Kasumi-1 (cell line): ENCODE data around the gene ZNF841.
"Not testable (repeated sequence)": the region's sequence is repeated elsewhere in the genome, so short reads cannot be mapped to it uniquely, and the experiment has no call there.

ENCODE experiments used
- DNase-seq, 2 experiments: peaks; one replicate each; lab custom pipeline; 2025; lab: John Stamatoyannopoulos, UW

Gene ZNF841

DNA sequence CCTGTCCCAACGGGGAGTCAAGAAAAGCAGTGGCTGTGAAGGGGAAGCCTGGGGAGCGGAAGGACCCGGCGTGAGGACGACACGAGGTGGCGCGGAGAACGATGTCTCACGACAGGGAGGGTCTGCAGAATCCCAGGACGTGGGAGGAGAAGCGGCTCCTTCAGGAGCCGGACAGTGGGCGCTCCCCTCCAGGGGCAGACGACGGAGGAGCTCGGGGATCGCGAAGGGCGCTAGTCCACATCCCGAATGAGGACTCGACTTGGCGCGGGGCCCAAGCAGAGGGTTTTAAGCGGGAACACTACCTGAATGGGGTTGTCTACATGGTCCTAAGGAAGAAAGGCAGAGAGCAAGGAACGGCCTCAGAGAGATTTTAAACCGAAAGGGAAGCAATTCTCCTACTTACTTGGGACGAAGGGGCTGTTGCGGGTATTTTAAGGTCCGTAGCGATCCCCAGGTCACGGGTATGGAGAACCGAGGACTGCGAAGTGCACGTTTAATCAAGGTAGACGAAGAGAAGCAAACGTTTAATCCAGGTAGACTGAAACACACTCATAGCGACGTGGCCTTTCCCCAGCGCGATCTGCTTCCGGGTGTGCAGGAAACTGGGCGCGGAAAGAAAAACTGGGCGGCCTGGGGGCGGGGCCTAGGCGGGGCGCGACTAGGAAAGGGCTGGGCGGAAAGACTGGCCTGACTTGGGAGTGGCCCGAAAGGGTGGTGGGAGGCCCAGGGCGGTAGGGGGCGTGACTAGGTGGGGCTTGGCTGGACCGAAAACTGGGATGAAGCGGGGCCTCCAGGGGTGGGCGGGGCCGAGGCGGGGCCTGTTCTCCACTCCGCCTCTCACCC is at the start of gene ZNF841:
ZNF841 (minus strand) TSS at position 594 of the 843 bp plus-strand sequence. CDS start 10,964 bp downstream, outside the sequence.
- DNase-seq: no peak

DNA sequence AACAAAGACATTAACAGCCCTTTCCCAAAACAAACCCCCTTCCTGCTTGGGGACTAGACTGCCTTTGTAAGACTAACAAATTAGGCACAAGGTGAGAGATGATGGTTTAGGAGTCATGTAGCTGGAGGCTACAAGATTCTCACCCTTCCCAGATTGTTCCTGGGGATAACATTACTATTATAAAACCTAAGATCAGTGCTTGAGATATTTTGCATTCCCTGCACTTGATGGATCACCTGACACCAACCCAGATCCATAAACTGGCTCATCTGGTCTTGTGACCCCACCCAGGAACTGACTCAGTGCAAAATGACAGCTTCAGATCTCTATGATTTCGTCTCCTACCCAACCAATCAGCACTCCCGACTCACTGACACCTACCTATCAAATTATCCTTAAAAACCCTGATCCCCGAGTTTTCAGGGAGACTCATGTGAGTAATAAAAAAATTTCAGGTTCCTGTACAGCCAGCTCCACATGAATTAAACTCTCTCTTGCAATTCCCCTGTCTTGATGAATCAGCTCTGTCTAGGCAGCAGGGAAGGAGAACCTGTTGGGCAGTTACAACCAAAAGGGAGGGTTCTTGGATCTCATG is 46.5 kb upstream of the ZNF841 start:
- no peak for DNase-seq

DNA sequence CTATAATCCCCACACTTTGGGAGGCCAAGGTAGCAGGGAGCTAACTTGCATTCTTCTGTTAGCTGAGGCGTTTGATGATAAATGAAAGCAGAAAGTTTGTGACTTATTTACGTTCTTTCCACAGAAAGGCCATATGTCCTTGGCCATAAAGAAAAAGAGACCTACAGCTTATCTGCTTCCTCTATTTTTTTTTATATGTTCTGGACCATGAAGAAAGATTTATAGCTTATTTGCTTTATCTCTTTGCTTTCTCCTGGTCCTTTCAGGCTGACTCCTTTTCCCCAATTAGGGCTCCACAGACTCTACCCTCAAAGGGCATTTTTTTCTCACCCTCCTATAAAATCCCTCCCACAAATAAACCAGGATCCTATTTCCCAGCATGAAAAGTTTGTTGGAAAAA is 45.6 kb upstream of the ZNF841 start:
- DNase-seq: no peak

DNA sequence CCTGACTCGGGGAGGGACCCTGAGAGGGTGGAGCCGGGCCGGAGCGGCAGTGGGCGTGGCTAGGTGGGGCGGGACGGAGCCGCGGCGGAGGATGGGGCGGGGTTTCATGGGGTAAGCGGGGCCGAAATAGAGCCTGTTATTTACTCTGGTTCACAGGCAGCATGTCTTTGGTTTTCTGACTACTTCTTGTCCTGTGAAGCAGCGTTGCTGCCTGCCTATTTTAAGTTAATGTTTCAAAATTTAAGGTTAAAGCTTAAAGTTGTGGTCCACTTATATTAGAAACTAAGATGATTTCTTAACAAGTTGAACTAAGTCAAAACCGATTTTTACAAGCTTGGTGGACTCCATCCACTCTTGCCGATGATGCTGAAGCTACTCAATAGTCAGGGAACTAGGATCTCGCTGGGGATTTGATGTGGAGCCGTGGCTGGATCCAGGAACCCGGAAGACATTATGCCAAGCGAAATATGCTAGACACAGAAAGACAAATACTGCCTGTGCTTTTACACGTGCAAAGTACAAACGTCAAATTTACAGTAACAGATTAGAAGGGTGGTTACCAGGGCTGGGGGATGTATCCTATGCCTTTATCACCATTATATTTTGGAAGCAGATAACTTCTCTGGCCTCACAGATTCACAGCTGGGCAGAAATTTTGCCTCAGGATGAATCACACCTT is 44.6 kb upstream of the ZNF841 start:
- no peak for DNase-seq

DNA sequence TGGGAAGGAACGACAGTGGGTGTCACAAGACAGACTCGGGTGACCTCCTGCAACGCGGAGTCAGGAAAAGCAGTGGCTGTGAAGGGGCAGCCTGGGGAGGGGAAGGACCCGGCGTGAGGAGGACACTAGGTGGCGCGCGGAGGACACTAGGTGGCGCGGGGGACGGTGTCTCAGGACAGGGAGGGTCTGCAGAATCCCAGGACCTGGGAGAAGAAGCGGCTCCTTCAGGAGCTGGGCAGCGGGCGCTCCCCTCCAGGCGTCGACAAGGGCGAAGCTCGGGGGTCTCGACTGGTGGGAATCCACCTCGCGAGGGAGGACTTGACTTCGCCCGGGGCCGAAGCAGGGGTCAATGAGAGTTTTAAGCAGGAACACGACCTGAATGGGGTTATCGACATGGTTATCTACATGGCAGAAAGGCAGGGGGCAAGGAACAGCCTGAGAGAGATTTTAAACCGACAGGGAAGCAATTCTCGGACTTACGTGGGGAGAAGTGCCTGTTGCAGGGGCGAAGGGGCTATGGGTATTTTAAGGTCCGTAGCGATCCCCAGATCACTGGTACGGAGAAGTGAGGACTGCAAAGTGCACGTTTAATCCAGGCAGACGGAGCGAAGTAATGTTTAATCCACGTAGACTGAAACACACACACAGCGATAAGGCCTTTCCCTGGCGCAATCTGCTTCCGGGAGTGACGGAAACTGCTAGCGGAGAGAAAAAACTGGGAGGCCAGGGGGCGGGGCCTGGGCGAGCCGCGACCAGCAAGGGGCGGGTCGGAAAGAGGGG is 43.9 kb upstream of the ZNF841 start, which contains the start of gene ZNF616:
ZNF616 (minus strand) TSS at position 687 of the 780 bp plus-strand sequence. CDS start 9,426 bp downstream, outside the sequence.
- DNase-seq: peak; percentile 86 to 92

DNA sequence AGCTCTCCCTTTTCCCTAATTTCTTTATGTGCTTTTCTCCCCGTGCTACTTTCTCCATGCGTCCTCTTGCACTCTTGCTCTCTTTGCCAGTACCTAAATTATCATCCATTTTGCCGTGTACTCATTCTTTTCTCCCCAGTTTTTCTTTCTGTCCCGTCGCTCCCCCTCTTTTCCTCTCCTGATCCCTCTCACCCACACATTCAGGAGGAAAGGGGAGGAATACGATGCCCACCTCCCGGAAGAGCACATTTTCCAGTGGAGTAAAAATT is 43.4 kb upstream of the ZNF841 start:
- no peak for DNase-seq

DNA sequence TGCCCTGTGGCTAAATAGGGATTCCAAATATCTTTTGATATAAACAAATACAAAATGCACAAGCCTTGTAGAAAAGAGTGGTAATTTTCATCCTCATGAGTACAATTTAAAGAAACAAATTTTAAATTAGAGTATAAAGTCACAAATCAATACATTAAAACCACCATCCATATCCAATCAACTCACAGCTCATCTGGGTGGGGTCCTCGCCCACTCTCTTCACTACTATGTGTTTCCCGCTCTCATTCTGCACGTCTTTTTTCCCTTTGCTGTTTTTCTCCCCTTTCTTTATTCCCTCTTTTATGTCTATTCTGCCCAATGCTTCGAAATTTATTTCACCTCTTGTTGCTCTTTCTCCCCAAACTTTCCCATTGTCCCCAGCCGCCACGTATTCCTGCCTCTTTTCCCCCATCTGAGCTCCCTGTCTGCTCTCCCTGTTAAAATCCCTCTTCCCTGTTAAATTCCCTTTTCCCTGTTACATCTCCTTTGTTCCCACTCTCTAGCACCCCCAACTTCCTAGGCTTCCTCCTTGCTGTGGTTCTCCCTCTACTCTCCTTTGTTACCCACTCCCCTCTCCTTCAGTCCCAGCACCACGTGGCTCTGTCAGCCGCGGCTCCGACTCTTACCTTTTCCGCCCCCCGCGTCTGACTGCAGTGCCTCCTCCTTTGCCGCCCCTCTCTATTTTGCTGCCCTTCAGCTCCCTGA is 42.9 kb upstream of the ZNF841 start:
- DNase-seq: peak; percentile 69 to 74

DNA sequence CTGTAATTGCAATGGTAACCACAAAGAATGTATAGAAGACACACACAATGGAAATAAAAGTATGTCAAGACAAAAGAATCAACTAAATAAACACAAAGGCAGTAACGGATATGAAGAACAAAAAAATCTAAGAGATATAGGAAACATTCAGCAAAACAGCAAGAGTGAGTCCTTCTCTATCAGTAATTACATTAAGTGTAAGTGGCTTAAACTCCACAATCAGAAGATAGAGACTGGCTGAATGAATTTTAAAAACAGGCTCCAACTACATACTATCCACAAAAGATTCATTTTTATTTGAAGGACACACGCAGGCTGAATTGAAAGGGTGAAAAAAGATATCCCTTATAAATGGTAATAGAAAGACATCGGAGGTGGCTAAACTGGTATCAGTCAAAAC is 24.7 kb upstream of the ZNF841 start:
- no peak for DNase-seq

DNA sequence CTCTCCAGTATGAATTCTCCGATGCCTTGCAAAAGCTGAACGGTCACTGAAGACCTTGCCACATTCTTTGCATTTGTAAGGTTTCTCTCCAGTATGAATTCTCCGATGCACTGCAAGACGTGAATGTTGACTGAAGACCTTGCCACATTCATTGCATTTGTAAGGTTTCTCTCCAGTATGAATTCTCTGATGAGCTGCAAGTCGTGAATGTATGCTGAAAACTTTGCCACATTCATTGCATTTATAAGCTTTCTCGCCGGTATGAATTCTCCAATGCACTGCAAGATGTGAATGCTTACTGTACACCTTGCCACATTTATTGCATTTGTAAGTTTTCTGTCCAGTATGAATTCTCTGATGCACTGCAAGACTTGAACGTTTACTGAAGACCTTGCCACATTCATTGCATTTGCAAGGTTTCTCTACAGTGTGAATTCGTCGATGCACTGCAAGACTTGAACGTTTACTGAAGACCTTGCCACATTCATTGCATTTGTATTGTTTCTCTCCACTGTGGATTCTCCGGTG is 20.0 kb upstream of the ZNF841 start:
- DNase-seq: no peak

DNA sequence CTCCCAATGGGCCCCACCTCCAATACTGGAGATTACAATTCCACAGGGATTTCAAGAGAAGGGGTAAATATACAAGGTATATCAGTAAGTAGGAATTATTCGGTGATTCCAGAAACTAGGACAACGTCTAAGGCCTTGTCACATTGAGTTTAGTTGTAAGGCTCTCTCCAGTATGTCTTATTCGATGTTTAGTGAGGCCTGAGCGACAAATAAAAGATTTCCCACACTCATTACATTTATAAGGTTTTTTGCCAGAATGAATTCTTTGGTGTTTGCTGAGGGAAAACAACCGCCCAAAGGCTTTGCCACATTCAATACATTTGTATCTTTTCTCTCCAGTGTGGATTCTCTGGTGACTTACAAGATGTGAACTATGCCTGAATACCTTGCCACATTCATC is 19.1 kb upstream of the ZNF841 start:
- DNase-seq: no peak

DNA sequence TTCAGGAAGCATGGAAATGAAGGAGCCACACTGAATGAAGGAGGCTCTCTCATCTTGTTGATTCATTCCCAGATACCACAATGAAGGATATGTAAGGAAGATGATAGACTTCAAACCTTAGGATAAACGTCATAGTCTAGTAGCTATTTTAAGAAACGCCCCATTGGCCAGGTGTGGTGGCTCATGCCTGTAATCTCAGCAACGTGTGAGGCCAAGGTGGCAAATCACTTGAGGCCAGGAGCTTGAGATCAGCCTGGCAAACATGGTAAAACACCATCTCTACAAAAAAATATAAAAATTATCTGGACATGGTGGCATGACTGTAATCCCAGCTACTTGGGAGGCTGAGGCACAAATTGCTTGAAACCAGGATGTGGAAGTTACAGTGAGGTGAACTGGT is 17.1 kb upstream of the ZNF841 start:
- DNase-seq: no peak

DNA sequence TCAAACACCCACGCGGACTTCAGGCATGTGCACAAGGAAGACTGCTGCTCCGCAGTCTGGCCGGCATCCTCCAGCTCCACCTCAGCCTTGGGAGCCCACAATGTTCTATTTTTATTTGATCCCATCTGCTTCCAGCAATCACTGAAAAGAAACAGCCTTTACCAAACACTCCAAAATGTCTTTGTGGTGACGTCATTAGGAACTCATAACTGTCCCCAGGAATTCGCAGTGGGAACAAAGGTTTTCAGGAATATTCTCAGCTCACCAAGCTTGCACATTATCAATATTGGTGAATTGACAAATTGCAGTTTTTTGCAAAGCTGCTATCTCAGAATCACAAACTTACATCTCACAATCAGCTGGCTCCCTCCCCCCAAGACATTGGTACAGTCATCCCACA is 15.2 kb upstream of the ZNF841 start:
- no peak for DNase-seq

DNA sequence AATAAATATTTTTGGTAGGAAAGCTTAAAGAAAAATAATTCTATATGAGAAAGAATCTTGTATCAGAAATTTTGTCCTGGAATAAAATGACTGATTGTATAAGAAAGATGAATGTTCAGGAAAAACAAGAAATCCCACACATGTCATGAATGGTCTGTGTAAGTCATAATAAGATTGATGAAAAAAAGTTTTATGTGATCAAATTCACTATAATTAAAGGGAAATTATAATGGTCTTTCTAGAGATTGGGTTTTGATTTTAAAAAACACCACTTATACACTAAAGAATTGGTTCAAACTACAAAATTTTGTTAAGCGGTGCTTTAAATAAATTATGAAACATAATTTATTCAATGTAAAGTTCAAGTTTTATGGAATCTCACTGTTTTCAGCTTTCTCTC is 7.2 kb upstream of the ZNF841 start:
- DNase-seq: no peak

DNA sequence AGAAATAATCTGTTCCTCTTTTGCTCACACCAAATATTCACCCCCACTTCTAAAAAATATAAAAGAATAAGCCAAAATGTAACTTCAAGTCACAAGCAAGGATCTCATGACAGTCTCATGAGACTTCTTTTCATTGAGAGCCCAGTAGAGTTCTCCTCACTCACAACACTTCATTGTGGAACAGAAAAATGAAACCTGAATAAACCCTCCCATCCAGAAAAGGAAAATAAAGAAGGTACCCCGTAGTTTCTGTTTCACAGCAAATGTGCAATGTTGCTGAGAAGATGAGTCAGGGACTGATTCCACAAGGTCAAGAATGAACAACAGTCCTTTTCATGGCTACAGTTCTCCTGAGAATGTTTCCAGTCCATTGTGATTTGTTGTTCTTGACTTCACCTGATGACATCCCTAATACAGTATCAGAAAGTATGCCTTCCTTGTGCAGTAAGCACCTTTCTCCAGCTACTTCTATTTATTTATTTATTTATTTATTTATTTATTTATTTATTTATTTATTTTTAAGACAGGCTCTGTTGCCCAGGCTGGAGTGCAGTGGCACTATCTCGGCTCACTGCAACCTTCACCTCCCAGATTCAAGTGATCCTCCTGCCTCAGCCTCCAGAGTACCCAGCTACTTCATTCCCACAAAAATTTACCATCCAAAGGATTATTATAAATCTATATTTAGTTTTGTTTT is 6.4 kb upstream of the ZNF841 start:
- DNase-seq: no peak

DNA sequence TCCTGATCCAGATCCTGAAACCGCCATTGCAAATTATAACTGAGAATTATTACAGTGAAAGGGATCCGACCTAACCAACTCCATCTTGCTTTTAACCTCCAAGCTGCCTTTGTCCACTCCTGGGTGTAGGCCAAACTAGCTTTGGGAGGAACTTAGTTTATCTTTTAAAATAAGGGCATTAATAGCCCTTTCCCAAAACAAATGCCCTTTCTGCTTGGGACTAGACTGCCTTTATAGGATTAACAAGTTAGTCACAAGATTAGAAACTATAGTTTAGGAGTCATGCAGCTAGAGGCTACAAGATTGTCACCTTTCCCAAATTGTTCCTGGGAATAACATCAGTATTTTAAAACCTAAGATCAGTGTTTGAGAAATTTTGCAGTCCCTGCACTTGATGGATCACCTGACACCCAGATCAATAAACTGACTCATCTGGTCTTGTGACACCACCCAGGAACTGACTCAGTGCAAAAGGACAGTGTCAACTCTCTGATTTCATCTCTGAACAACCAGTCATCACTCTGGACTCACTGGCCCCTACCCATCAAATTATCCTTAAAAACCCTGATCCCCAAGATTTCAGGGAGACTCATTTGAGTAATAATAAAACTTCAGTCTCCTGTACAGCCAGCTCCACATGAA is 4.1 kb upstream of the ZNF841 start:
- DNase-seq: no peak

DNA sequence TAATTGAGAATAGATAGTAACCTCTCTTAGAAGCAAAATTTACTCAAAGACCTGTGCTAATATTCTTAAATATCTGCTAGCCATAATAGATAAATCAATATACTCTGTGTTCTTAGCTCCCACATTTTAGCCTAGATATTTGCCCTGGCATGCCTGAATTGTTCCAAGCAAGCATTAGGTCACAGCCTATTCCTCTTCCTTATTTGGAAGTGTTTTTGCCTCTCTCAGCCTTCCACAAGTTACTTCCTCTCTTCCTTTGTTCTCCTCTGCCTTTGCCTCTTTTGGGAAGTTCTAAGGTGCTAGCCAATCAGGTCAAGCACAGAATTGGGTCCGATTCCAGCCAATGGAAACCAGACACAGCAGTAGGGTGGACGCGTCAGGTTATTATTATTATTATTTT is 851 bp upstream of the ZNF841 start:
- DNase-seq: not testable (repeated sequence)

DNA sequence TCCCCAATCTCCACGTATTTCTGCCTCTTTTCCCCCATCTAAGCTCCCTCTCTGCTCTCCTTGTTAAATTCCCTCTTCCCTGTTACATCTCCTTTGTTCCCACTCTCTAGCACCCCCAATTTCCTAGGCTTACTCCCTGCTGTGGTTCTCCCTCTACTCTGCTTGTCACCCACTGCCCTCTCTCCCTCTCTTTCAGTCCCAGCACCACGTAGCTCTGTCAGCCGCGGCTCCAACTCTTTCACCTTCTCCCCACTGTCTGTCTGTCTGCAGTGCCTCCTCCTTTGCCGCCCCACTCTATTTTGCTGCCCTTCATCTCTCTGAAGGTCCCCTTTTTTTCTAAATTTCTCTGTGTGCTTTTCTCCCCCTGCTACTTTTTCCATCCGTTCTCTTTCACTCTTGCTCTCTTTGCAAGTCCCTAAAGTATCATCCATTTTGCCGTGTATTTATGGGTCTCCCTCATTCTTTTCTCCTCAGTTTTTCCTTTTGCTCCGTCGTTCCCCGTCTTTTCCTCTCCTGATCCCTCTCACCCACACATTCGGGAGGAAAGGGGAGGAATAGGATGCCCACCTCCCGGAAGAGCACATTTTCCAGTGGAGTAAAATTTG is 937 bp downstream of the ZNF841 start:
- DNase-seq: no peak

DNA sequence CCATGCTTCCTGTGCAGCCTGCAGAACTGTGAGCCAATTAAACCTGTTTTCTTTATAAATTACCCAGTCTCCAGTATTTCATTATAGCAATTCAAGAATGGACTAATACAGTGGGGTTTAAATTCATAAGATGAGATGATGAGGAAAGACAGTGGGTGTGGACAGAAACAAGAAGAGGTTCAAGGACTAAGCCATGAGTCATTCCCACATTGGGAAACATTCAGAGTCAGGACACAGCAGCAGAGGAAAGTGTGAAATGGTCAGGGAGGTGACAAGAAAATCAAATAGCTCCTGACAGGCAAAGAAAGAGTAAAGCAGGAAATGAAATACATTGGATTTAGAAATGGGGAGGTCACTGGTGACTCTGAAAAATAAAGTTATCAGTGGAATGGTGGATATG is 9.1 kb downstream of the ZNF841 start:
- DNase-seq: no peak

DNA sequence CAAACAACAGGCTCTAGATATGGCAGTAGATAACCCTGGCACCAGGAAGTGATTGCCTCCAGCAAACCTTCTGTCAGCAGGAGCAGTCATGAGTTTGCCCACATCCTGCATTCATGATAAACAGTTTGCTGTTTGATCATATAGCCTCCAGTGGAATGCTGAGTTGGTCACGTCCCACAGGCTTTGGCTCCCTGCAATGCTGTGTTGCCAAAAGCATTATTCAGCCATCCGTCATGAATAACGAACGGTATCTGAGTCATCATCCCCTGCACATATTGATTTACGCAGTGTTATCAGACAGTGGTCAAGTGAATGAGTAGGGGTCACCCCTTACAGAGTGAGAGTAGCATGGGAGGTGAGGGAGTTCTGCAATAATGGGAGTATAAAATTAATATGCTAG is 25.1 kb downstream of the ZNF841 start:
- no peak for DNase-seq

DNA sequence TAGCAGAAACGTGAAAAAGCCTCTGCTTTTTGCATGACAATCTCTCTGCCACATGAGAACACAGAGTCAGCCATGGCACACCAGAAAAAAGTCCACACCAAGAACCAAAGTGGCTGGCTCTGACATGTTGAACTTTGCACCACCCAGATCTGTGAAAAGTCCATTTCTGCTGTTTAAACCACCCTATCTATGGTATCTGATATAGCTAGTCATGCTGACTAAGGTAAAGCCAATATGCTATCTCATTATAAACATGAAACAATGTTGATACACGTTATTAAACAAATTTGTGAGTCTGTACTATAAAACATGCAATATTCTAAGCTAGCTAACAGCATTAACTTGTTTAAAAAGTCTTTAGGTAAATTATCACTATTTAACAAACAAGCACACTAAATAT is 25.9 kb downstream of the ZNF841 start:
- no peak for DNase-seq
